GM18867 (cell line): Measurements from ENCODE around the gene GALNT1.

Experiments
- ATAC-seq: cut with Tn5 transposase; IDR thresholded peaks from one replicate; pipeline ENCODE4 v1.9.1; 2021; ENCODE audit warnings: mild to moderate bottlenecking, moderate library complexity; ENCODE audit not compliant: unreplicated experiment

The GALNT1 gene

DNA sequence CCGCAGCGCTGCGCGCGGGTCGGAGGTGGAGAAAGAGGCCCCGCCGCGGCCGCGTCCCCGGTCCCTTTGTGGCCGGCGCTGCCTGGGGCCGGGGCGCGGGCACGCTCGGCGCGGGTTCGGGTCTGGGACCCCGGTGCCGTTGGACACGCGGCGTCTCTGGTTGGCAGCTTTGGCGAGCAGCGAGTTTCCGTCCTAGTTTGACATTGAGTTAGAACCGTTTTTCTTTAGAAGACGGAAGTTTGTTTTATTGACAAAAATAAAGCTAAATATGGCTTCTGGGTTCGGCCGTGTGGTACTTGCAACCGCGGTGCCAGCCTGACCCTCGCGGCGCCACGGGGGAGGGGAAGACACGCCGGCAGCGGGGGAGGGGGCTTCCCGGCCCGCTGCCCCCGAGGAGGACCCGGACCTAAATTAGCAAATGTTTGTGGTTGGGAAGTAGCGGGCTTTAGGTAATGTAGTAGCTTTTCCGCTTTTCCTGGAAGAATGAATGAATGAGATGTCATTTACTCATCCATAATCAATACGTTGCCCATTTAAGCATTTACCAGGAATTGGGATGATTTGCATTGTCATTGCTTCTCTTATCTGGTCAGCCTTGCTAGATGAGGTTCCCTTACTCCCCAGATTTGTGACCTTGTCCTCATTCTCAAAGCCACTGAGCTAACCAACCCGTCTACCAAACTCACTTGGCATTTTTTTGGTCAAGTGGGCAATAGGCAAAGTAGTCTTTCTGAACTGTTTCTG is 530 bp downstream of the GALNT1 start:
- peak; percentile 18 for ATAC-seq

DNA sequence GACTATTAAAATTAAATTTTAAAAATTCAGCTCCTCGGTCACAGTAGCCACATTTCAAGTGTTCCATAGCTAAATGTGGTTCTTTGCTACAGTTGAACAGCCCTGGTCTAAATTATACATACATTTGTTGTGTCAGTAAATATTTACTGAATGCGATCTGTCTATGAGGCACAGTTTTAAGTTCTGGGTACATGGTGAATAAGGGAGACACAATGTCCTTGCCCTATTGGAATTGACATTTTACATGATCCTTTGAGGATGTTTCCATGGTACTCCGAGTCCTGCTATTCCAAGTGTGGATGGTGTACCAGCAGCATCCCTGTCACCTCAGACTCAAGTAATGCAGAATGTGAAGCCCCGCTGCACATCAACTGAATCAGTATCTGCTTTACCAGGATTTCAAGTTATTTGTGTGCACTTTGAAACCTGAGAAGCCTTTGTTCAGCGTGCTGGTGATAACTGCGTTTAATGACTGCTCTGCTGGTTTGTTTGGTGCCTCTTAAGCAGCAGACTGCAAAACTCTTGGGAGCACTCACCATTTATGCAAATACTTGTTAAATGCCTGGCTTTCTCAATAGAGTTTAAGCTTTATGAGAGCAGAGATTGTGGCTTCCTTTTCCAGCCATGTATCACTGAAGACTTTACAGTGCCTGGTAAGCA is 1.5 kb downstream of the GALNT1 start:
- no peak for ATAC-seq

DNA sequence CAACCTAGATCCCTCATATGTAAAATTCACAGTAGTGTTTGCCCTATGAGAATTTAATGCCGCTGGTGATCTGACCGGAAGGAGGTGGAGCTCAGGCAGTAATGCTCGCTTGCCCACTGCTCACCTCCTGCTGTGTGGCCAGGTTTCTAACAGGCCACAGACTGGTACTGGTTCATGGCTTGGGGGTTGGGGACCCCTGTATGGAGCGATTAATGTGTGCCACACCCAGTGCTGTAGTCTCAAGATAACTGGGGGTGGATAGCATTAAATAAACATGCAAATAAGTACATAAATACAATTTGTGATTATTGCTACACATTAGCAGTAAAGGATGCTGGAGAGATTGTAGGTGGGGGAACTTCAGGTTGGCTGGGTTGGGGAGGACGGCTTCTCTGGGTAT is 3.2 kb downstream of the GALNT1 start:
- no peak for ATAC-seq

DNA sequence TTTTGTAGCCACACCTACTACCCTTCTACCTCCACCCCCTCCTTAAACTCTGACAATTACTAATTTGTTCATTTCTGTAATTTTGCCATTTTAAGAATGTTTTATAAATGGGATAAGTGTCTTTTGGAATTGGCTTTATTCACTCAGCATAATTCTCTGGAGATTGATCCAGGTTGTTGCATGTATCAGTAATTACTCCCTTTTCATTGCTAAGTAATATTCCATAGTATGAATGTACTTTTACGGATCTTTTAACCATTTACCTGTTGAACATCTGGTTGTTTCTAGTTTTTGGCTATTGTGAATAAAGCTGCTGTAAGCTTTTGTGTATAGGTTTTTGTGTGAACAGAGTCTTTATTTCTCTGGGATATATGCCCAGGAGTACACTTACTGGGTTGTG is 4.1 kb downstream of the GALNT1 start:
- no peak for ATAC-seq

DNA sequence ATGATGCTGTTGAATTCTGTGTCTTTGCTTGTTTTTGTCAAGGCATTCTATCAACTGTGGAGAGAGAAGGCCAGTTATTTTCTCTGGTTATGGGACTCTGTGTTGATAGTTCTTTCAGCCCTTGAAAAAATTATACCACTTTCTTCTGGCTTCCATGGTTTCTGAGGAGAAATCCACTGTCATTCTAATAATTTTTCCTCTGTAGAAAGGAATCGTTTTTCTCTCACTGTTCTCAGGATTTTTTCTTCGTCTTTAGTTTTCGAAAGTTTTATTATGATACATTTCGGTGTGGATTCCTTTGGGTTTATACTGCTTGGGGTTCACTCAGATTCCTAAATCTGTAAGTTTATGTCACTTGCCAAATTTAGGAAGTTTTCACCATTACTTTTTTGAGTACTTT is 6.6 kb downstream of the GALNT1 start:
- no peak for ATAC-seq

DNA sequence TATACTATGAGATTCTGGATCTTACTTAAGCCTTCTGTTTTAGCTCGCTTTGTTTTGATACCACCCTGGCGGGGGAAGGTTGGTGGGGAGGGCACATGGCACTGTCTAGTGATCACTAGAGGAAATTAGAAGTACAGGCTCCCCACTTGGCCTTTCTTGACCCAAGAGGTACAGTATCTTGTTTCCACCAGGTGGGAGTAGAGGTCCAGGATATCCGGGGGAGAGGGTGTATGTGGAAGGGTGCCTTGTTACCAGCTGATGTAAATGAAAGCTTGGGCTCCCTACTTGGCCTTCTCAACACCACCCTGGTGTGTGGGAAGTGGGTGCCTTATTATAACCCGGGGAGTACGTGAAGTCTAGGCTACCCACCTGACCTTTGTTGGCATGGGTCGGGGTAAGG is 7.5 kb downstream of the GALNT1 start:
- peak; percentile 44 for ATAC-seq

DNA sequence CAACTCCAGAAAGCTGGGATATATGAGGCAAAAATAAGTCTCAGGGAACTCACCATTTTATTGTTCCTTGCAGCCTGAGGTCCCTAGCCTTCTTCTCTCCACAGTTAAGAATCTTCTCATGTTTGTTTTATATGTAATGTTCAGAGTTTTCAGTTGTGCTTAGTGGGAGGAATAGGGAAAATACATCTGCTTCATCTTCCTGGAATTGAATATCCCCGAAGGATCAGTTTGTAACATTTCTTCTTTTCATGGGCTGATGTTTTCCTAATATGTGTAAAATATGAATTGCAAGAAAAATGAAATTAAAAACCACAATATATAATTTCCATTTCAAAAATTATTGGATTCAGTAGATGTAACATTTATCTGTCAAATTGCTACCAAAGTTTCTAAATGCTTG is 8.0 kb downstream of the GALNT1 start:
- no peak for ATAC-seq

DNA sequence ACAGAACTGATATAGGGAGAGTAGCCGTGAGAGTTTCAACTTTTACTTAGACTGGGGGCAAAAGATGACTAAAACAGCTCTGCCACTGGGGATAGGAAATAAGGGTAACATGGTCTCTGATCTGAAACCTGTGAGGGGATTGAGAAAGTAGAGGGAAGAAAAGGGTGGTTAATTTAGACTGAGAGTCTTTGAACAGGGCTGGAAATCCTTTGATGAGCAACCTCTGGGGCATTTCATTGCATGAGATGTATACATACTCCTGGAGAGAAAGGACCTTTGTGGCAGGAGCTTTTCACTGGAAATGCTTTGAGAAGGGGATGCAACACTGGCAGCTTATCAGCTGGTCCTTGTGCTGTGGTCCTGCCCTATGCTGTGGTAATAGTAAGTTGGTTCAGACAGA is 9.4 kb downstream of the GALNT1 start:
- ATAC-seq = no peak

DNA sequence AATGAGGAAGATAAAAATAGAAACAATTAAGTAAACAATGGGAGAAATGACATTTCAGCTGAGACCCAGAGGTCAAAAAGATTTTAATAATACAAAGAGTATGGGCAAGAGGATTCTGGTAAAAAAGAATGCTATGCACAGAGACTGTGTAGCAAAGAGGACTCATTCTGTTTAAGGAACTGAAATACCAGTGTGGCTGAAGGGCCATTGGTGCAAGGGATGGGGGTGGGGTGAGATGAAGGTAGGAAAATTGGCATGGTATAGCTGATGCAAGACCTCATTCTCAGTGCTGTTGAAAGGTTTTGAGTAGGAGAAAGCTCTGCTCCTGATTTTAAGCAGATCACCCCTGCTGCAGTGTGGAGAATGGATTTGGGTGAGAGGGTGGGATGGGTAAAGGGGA is 10.8 kb downstream of the GALNT1 start:
- peak; percentile 99 for ATAC-seq

DNA sequence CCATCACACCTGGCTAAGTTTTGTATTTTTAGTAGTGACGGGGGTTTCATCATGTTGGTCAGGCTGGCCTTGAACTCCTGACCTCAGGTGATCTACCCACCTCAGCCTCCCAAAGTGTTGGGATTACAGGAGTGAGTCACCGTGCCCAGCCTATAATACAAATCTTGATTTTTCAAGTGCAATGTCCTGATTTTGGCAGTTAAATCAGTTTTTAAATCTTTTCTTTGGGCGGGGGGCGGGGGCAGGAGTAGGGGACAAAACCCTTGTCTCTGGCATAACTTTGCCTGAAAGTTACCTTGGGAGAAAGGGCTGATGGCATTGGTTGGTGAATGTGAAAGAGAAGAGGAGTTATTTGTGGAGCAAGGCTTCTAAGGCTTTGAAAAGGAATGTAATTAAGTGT is 12.3 kb downstream of the GALNT1 start:
- no peak for ATAC-seq

DNA sequence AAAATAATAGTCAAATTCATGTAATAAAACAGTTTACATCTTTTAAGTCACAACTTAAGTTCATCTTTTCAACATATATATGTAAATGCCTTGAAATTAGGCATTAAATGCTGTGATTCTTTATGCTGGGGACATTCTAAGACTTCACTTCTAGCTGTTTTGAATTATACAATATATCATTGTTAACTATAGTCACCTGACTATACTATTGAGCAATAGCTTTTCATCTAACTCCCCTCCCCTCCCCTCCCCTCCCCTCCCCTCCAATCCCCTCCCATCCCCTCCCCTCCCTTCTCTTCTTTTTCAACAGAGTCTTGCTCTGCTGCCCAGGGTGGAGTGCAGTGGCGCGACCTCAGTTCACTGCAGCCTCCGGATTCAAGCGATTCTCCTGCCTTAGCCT is 16.2 kb downstream of the GALNT1 start:
- ATAC-seq = no peak

DNA sequence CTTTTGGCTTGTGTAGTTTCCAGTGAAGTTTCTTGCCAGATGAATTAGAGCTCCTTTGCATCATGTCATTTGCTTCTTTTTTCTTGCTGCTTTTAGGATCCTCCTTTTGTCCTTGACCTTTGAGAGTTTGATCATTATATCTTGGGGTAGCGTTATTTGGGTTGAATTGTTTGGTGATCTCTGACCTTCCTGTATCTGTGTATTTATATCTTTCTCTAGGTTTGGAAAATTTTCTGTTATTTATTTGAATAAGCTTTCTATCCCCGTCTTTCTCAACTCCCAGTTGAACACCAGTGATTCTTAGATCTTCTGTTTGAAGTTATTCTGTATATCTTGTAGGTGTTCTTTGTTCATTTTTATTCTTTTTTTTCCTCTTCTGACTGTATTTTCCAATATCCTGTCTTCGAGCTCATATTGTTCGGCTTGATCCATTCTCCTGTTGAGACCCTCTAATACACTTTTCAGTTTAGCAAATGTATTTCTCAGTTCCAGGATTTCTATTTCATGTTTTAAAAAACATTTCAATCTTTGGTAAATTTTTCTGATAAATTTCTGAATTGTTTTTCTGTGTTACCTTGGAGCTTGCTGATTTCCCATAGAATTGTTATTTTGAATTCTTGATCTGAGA is 20.8 kb downstream of the GALNT1 start:
- no peak for ATAC-seq

DNA sequence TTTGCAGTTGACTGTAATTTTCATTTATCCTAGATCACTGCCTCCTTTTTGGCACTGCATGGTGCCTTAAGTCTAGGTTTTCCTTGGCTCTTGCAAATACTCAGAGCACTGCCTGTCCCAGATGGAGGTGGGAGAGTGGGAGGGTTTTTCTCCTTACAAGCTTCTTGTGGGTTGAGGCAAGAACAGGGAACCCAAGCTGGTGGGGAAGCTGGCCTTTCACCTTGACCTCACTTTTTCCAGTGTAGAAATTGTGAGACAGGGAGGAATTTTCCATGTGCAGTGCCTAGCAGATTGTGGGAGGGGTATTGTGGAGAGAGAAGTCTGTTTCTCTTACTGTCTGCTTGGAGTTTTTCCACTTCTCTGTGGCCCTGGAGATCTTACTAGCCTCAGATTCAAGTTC is 21.5 kb downstream of the GALNT1 start:
- ATAC-seq = no peak

DNA sequence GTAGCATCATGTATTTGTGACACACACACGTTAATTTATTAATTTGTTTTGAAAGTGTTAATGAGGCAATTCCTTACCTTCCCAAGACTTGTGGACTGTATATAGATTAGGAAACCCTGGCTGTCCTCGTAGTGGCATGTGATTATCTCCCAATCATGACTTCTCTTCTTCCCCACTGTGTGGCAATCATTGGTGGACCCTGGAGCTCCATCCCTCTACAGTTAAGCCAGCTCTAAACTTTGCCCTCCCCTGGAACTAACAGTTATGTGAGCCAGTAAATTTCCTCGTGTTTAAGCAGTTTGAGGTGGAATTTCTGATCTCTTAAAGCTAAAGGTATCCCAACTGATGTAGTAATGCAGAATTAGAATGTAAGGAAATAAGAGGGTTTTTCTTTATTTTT is 22.0 kb downstream of the GALNT1 start:
- no peak for ATAC-seq

DNA sequence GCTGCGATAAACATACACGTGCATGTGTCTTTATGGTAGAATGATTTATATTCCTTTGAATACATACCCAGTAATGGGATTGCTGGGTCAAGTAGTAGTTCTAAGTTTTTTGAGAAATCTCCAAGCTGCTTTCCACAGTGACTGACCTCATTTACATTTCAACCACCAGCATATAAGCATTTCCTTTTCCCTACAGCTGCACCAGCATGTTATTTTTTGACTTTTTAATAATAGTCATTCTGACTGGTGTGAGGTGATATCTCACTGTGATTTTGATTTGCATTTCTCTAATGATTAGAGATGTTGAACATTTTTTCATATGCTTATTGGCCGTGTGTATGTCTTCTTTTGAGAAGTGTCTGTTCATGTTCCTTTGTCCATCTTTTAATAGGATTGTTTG is 22.8 kb downstream of the GALNT1 start:
- ATAC-seq = no peak

DNA sequence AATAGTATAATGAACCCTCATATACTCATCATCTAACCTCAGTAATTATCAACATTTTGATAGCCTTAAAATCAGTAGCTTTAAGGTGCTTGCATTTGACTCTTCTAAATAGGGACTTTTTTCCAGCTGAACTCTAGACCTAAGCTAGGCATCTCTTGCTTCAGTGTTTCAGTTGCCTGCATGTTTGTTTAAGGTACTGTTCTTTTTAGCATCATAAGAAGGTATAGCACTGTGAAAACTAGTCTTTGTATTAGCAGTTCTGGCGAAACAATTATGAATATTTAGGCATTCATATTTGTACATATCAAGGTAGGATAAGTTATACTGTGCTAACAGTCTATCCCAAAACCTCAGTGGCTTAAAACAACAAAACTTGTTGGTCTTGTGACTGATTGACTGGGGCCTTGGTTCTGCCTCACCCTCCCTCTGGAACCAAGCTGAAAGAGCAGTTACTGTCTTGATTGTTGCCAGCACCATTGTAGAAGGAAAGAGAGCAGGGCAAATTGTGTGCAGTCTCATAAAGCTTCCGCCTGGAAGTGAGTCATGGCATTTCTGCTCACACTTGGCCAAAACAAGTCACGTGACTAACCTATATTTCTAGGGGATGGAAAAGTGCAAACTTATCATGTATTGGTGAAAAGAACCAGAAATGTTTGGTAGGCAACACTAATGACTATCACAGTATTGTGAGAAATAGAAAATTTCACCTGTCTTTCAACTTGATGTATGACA is 24.3 kb downstream of the GALNT1 start:
- no peak for ATAC-seq

DNA sequence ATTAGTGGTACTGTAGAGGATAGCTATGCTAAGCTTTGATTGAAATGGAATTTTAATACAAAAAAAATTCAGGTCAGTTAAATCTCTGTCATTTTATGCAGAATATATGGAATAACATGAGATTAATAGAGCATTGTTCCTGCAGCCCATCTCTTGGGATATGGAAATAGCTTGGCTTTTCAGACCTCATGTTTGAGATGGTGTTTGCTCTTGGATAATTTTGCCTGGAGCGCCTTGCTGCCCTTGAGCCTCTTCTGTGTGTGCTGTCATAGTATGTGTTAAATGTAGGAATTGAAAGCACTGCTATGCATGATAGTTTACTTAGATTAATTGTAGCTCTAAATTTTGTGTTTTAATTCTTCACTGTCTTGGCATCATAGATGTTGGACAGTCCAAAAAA is 27.7 kb downstream of the GALNT1 start:
- ATAC-seq = no peak

DNA sequence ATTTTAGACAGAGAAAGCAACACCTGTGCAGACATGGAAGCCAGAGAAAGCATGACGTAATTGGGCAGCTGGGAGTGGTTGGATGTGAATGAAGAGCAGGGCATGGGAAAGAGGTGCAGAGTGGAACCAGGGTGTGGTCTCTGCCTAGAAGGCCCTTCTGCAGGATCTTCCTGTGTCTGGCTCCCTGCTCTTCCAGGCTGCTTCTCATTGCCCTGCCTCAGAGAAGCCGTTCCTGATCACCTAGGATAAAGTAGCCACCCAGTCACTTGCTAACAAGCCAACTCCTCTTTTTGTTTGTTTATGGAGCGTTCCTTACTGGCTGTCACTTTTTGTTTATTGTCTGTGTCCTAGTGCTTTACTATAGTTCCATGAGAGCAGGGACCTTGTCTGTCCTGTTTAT is 28.5 kb downstream of the GALNT1 start:
- no peak for ATAC-seq

DNA sequence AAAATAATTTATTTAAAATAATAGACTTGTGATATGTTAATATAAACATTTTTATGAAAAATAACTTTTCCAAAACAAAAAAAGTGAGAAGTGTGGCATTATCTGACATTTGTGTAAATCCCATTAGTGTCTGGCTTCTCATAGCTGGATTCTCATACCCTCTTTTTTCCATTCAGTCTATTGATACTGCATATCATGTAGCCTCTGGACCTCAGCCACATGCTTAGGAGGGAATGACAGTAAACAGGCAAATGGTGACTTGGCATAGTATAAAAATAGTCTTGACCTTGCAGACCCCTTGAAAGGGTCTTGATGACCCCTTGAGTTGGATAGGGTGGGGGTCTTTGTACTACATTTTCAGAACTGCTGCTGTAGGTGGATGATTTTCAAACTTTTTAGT is 29.2 kb downstream of the GALNT1 start:
- no peak for ATAC-seq

DNA sequence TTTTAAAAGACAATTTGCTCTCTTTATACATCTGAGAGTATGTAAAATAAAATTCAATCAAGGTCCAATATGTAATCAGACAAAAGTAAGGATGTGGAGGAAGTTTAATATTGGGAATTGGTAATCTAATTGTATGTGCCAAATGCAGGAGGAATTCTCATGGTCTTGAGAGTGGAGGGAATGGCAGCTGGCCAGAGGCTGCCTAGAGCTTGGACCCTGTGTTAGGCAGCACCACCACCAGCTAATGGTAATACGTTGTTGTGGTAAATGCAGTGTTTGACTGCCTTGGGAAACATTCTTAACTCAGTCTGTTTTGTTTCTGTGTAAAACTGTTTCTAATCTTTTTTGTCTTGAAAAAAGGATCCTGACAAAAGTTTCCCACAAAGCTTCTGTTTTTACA is 30.0 kb downstream of the GALNT1 start:
- ATAC-seq = no peak

DNA sequence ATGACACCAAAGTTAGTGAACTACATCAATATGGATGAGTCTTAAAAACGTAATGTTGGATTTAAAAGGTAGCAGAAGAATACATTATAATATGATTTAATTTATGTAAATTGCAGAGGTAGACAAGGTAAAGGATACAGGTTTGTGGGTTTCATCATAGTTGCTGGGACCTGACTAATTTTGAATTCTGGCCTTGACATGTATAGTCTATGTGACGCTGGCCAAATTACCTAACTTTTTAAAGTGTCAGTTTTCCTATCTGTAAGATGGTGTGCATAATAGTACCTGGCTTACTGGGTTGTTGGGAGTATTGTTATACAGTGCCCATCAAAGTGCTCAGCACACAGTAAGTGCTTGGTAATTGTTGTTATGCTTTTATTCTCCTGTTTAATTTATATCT is 34.5 kb downstream of the GALNT1 start:
- no peak for ATAC-seq
